HG03558 (cell line): ENCODE data around the gene CEPT1.

ENCODE experiments used
- ATAC-seq: cut with Tn5 transposase; IDR thresholded peaks from one replicate; pipeline ENCODE4 v1.9.1; 2021; ENCODE audit warnings: moderate number of reproducible peaks; ENCODE audit not compliant: unreplicated experiment; ENCODE audit errors: extremely low read depth

CEPT1 gene

DNA sequence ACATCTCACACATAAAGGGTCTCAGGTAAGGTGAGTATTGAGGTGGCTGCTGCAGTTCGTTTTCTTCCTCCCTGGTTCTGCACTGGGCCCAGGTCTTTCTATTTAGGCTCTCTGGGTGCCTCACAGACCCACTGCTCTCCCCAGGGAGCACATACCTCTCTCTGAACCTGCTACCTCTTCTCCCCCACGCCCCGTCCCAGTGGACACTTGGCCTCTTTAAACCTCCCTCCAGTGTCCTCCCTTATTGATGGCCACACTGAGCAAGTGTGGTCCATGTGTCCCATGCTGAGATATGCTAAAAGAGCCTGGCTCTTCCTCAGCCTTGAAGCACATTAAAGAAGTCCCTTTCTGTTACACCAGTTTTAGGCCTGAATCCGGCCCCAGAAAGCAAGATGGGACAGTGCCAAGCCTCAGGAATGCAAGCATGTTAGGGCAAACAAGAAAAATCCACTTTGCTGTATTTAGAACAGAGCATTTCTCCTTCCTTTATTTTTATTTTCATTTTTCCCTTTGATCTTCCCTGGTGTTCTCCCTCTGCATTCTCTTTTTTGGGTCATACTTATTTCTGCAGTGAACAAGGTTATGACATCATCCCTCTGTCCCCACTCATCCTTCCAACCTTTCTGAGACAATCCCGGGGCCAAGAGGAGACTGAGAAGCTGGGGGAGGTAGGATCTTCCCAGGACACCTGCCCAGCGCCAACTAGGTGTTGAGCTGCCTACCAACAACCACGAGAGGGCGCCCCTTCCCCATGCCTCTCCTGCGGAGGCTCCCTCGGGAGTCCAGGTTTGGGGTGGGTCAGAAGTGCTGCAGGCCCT, 82.5 kb downstream of the CEPT1 start:
- no peak for ATAC-seq

GRCh38 chr1:111223126-111223685, 83.2 kb downstream of the CEPT1 start:
- ATAC-seq = no peak

DNA sequence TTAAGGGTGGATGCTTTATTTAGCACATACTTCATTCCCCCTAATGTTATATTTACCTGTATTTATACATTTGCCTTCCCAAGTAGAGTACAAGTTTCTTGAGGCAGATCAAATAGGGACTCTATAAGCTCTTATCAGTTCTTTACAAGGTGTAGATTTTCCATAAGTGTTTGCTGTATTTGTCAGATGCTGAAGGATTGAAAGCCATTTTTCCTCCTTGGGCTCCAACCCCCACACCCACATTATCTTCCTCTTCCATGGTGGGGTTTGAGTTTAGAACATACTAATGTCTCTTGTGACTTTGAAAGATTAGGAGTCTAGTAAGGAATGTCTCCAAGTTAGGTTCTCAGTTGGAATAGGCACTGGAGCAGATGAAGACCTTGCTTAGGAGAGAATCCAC, 85.1 kb downstream of the CEPT1 start:
- ATAC-seq = no peak

GRCh38 chr1:111225717-111226400, 85.8 kb downstream of the CEPT1 start:
- no peak for ATAC-seq

GRCh38 chr1:111227434-111227833, 87.4 kb downstream of the CEPT1 start, which contains the start of gene CHI3L2:
CHI3L2 (plus strand) TSS chr1:111227713; CDS start chr1:111227730, 17 bp downstream.
- no peak for ATAC-seq

DNA sequence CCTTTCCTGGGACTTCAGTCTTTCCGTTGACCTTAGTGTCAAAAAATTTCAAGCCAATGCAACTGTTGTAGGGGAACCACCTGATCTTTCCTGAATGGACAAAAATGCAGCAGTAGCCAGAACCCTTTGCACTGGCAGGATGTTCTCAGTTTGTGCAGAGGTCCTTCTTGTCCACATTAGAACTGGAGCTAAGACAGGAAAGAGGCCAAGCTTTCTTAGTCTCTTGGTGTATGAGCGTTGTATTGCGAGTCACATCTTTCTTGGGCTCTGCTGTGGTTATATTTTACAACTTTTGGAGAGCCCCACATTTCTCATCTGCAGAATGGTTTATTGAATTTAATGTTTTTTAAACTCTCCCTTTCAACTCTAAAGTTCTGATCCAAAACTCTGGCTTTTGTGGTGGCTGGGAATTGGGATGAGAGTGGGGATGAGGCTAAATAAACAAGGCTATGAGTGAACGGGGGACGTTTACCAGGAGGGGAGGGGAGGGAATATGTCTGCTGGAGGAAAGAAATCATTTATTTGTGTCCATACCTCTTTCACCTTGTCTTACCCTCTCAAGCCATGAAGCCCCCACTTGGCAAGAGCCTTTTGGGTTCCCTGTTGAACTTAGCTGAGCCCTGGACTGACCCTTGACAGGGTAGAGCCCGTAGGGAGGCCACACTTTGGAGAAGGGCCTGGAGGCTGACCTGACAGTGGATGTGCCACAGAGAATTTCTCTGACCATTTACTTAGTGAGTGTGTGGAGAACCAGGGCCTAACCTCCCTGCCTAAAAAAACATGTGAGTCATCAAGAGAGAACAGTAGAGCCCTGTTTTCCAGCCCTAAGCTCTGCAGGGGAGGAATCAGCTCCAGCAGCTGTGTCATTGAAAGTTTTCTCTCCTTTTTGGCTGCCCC, 88.1 kb downstream of the CEPT1 start:
- ATAC-seq = no peak

DNA sequence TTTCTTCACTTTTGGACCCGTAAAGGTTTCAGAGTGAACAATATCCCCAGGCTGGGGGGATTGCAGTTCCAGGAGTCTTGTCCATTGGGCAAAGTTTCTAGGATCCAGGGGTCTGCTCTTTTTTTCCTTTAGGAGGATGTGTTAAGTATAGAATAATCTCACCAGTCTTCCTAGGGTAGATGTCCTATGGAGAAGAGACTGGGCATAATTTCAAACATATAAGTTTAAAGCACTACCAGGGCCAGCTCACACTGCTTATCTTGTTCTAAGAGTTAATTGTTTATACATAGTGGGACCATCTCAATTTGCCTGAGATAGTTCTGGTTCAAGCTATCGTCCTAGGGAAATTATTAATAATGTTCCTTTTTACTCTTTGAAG, 88.7 kb downstream of the CEPT1 start:
- ATAC-seq = no peak

GRCh38 chr1:111232134-111232533, 92.1 kb downstream of the CEPT1 start:
- ATAC-seq = no peak

- ATAC-seq = no peak
These were observed 94.2 kb downstream of the CEPT1 start for GRCh38 chr1:111234258-111234657.
